Measurements from ENCODE around the gene IGF2BP2. TPM values are rescaled to one million over a fixed set of nuclear protein-coding genes. Genes with fewer than 3 reads are reported as not detected.

Gene IGF2BP2
- total RNA-seq, 1 experiment from 2014 or later: 135 TPM

- ChIA-PET CTCF (interaction anchor here (0.9 kb wide), 1 partner anchor 14 kb away, joined by 3 read pairs; no protein-coding TSS in a partner anchor), RAD21 (ENCODE audit: low non-redundant PET in 1 of 2, low total read pairs in 2 of 2, uncharacterized antibody in 2 of 2, unreplicated experiment in 2 of 2) (no interaction called here), POLR2A (no interaction called here)
- ATAC-seq (no peak), DNase-seq (ENCODE audit: low read depth, low spot score) (no peak)
- Histone ChIP-seq H3K9me2 (ENCODE audit: insufficient read depth) (no peaks in the 10 kb centered on the region), H3K36me3 (ENCODE audit: control insufficient read depth in 1 of 2, insufficient read depth in 2 of 2, low read length in 2 of 2) (no peaks in the 10 kb centered on the region), H3K27ac (ENCODE audit: low read depth, low read length) (no peak overlapping the region), H2AFZ (ENCODE audit: low read depth, low read length, poor library complexity, severe bottlenecking) (no peak overlapping the region), H3K27me3 (ENCODE audit: insufficient read depth, low read length) (no peaks in the 10 kb centered on the region), H3K4me1 (ENCODE audit: control insufficient read depth in 1 of 2, insufficient read depth in 2 of 2, low read length in 2 of 2) (peaks cover 21 to 43% of the 10 kb centered on the region in 2 experiments), H3K79me2 (ENCODE audit: insufficient read depth, low read length) (peaks cover 99% of the 10 kb centered on the region), H3K4me3 (replicated peaks in 1 of 2; ENCODE audit: low read depth in 1 of 2, low read length in 2 of 2) (no peak overlapping the region), H4K20me1 (ENCODE audit: insufficient read depth) (peaks cover 10% of the 10 kb centered on the region; the same call in 1 of the 2 replicates), H3K9me3 (ENCODE audit: control insufficient read depth in 1 of 2, insufficient read depth in 1 of 2, low read depth in 1 of 2, low read length in 2 of 2) (no peaks in the 10 kb centered on the region), H3K9ac (ENCODE audit: low read length) (no peak overlapping the region), H3K4me2 (ENCODE audit: low read length) (no peak overlapping the region)
- intact Hi-C loops (cut with micrococcal nuclease): no loop called here
- no peak for TF ChIP-seq FOSL1 (IDR thresholded peaks at IDR 0.05; ENCODE audit: low read depth)
- no peak for TF ChIP-seq POLR2A (IDR thresholded peaks at IDR 0.05; ENCODE audit: borderline replicate concordance, extremely low read depth, insufficient read depth, insufficient read length)
- TF ChIP-seq YY1 (IDR thresholded peaks at IDR 0.05; ENCODE audit: extremely low read depth, insufficient replicate concordance, low read depth, low read length): no peak
- TF ChIP-seq JUND (IDR thresholded peaks at IDR 0.05): no peak
- TF ChIP-seq EGR1 (IDR thresholded peaks at IDR 0.05; ENCODE audit: low read depth): no peak
- no peak for TF ChIP-seq EZH2phosphoT487 (IDR thresholded peaks at IDR 0.05; ENCODE audit: borderline replicate concordance)
- no peak for TF ChIP-seq EZH2 (IDR thresholded peaks at IDR 0.05)
- no peak for TF ChIP-seq ATF3 (IDR thresholded peaks at IDR 0.05)
- no TSS peak for BruUV-seq (replicated peaks)
These were observed 105.9 kb downstream of the IGF2BP2 start for GRCh38 chr3:185718736-185719593.

Measured in HCT116 (cell line).